Measurements from ENCODE around the gene SELENBP1. TPM values are rescaled to one million over a fixed set of nuclear protein-coding genes. Genes with fewer than 3 reads are reported as not detected.

Gene SELENBP1
- total RNA-seq (32.9 TPM), polyA plus RNA-seq (82.8 TPM)

- DNase-seq (ENCODE audit: extremely low spot score), result peak; percentile 62
- Histone ChIP-seq H3K4me1 (ENCODE audit: insufficient read depth) (peaks cover 3% of the 10 kb centered on the region), H3K4me3 (ENCODE audit: low read depth, low read length) (peak within 1 kb of the TSS; percentile 48), H3K36me3 (ENCODE audit: insufficient read depth) (no peaks in the 10 kb centered on the region), H3K27ac (ENCODE audit: low read depth) (peak within 1 kb of the TSS; percentile 63)
- 17% methylated on average over 11 of the region's 11 CpGs for WGBS
These were observed at the start of gene SELENBP1 for GRCh38 chr1:151372058-151372934. TSS of gene SELENBP1 (minus strand) at chr1:151372705. CDS start at chr1:151372641, 64 bp downstream.

GRCh38 chr1:151419819-151420218 lies 47.3 kb upstream of the SELENBP1 start:
- DNase-seq (ENCODE audit: extremely low spot score), result no peak
- Histone ChIP-seq H3K36me3 (ENCODE audit: insufficient read depth) (peaks cover 11% of the 10 kb centered on the region), H3K27ac (ENCODE audit: low read depth) (no peak overlapping the region), H3K4me3 (ENCODE audit: low read depth, low read length) (no peak overlapping the region), H3K4me1 (ENCODE audit: insufficient read depth) (no peaks in the 10 kb centered on the region)
- WGBS, result 96% methylated on average over 5 of the region's 5 CpGs

- H3K27ac ChIP-seq (ENCODE audit: low read depth), result no peak overlapping the region
- no peak for DNase-seq (ENCODE audit: extremely low spot score)
- WGBS, result over 99% methylated on average over 3 of the region's 3 CpGs
- no peak overlapping the region for H3K4me3 ChIP-seq (ENCODE audit: low read depth, low read length)
- no peaks in the 10 kb centered on the region for H3K4me1 ChIP-seq (ENCODE audit: insufficient read depth)
- peaks cover 8% of the 10 kb centered on the region for H3K36me3 ChIP-seq (ENCODE audit: insufficient read depth)
These were observed 45.6 kb upstream of the SELENBP1 start for GRCh38 chr1:151418081-151418480.

- no peak for DNase-seq (ENCODE audit: extremely low spot score)
- Histone ChIP-seq H3K4me3 (ENCODE audit: low read depth, low read length) (no peak overlapping the region), H3K27ac (ENCODE audit: low read depth) (no peak overlapping the region), H3K4me1 (ENCODE audit: insufficient read depth) (no peaks in the 10 kb centered on the region), H3K36me3 (ENCODE audit: insufficient read depth) (peaks cover 2% of the 10 kb centered on the region)
- WGBS, result 98% methylated on average over 4 of the region's 4 CpGs
These were observed 43.7 kb upstream of the SELENBP1 start for GRCh38 chr1:151416231-151416630.

- Histone ChIP-seq H3K36me3 (ENCODE audit: insufficient read depth) (peaks cover 5% of the 10 kb centered on the region), H3K27ac (ENCODE audit: low read depth) (no peak overlapping the region), H3K4me1 (ENCODE audit: insufficient read depth) (no peaks in the 10 kb centered on the region), H3K4me3 (ENCODE audit: low read depth, low read length) (no peak overlapping the region)
- WGBS, result 86% methylated on average over 2 of the region's 2 CpGs
- no peak for DNase-seq (ENCODE audit: extremely low spot score)
These were observed 39.4 kb upstream of the SELENBP1 start for GRCh38 chr1:151411884-151412283.

GRCh38 chr1:151408891-151409290 lies 36.4 kb upstream of the SELENBP1 start:
- Histone ChIP-seq H3K4me3 (ENCODE audit: low read depth, low read length) (no peak overlapping the region), H3K4me1 (ENCODE audit: insufficient read depth) (no peaks in the 10 kb centered on the region), H3K27ac (ENCODE audit: low read depth) (no peak overlapping the region), H3K36me3 (ENCODE audit: insufficient read depth) (peaks cover 11% of the 10 kb centered on the region)
- DNase-seq (ENCODE audit: extremely low spot score), result no peak

- WGBS, result 94% methylated on average over 3 of the region's 3 CpGs
- Histone ChIP-seq H3K36me3 (ENCODE audit: insufficient read depth) (peaks cover 11% of the 10 kb centered on the region), H3K27ac (ENCODE audit: low read depth) (no peak overlapping the region), H3K4me3 (ENCODE audit: low read depth, low read length) (no peak overlapping the region), H3K4me1 (ENCODE audit: insufficient read depth) (no peaks in the 10 kb centered on the region)
- DNase-seq (ENCODE audit: extremely low spot score), result no peak
These were observed 34.8 kb upstream of the SELENBP1 start for GRCh38 chr1:151407304-151407703.

GRCh38 chr1:151406176-151406575 lies 33.7 kb upstream of the SELENBP1 start:
- no peak overlapping the region for H3K4me3 ChIP-seq (ENCODE audit: low read depth, low read length)
- H3K4me1 ChIP-seq (ENCODE audit: insufficient read depth), result no peaks in the 10 kb centered on the region
- H3K36me3 ChIP-seq (ENCODE audit: insufficient read depth), result peaks cover 11% of the 10 kb centered on the region
- 81% methylated on average over 8 of the region's 8 CpGs for WGBS
- DNase-seq (ENCODE audit: extremely low spot score), result no peak
- no peak overlapping the region for H3K27ac ChIP-seq (ENCODE audit: low read depth)

GRCh38 chr1:151405187-151405951 lies 32.9 kb upstream of the SELENBP1 start:
- H3K4me1 ChIP-seq (ENCODE audit: insufficient read depth), result no peaks in the 10 kb centered on the region
- 87% methylated on average over 13 of the region's 13 CpGs for WGBS
- no peak for DNase-seq (ENCODE audit: extremely low spot score)
- no peak overlapping the region for H3K4me3 ChIP-seq (ENCODE audit: low read depth, low read length)
- H3K27ac ChIP-seq (ENCODE audit: low read depth), result no peak overlapping the region
- peaks cover 10% of the 10 kb centered on the region for H3K36me3 ChIP-seq (ENCODE audit: insufficient read depth)

- 86% methylated on average over 3 of the region's 3 CpGs for WGBS
- H3K4me3 ChIP-seq (ENCODE audit: low read depth, low read length), result no peak overlapping the region
- DNase-seq (ENCODE audit: extremely low spot score), result no peak
- H3K4me1 ChIP-seq (ENCODE audit: insufficient read depth), result no peaks in the 10 kb centered on the region
- H3K27ac ChIP-seq (ENCODE audit: low read depth), result no peak overlapping the region
- peaks cover 6% of the 10 kb centered on the region for H3K36me3 ChIP-seq (ENCODE audit: insufficient read depth)
These were observed 31.1 kb upstream of the SELENBP1 start for GRCh38 chr1:151403612-151404011.

- no peak overlapping the region for H3K27ac ChIP-seq (ENCODE audit: low read depth)
- H3K36me3 ChIP-seq (ENCODE audit: insufficient read depth), result peaks cover 6% of the 10 kb centered on the region
- H3K4me3 ChIP-seq (ENCODE audit: low read depth, low read length), result no peak overlapping the region
- H3K4me1 ChIP-seq (ENCODE audit: insufficient read depth), result no peaks in the 10 kb centered on the region
- 64% methylated on average over 2 of the region's 2 CpGs for WGBS
- no peak for DNase-seq (ENCODE audit: extremely low spot score)
These were observed 30.3 kb upstream of the SELENBP1 start for GRCh38 chr1:151402764-151403163.

- Histone ChIP-seq H3K4me1 (ENCODE audit: insufficient read depth) (no peaks in the 10 kb centered on the region), H3K27ac (ENCODE audit: low read depth) (no peak overlapping the region), H3K36me3 (ENCODE audit: insufficient read depth) (peaks cover 6% of the 10 kb centered on the region), H3K4me3 (ENCODE audit: low read depth, low read length) (no peak overlapping the region)
- no peak for DNase-seq (ENCODE audit: extremely low spot score)
- WGBS, result 78% methylated on average over 2 of the region's 2 CpGs
These were observed 29.4 kb upstream of the SELENBP1 start for GRCh38 chr1:151401860-151402259.

GRCh38 chr1:151401125-151401788 lies 28.8 kb upstream of the SELENBP1 start:
- 92% methylated on average over 13 of the region's 13 CpGs for WGBS
- DNase-seq (ENCODE audit: extremely low spot score), result no peak
- Histone ChIP-seq H3K4me1 (ENCODE audit: insufficient read depth) (no peaks in the 10 kb centered on the region), H3K36me3 (ENCODE audit: insufficient read depth) (peaks cover 5% of the 10 kb centered on the region), H3K4me3 (ENCODE audit: low read depth, low read length) (no peak overlapping the region), H3K27ac (ENCODE audit: low read depth) (no peak overlapping the region)

Data from urinary bladder (tissue), 4 donors.